Hindlimb muscle (tissue), 1 donor: ENCODE results near the gene ING1. TPM values are rescaled to one million over a fixed set of nuclear protein-coding genes. Genes with fewer than 3 reads are reported as not detected.
A peak's percentile ranks its signal among the peaks of the same experiment; 100 is the strongest.
"Not testable (repeated sequence)": the region's sequence is repeated elsewhere in the genome, so short reads cannot be mapped to it uniquely, and the experiment has no call there.

Experiments
- DNase-seq: peaks from one replicate; pipeline ENCODE4 v3.0.0-alpha.2; 2013
- polyA plus RNA-seq: library from polyadenylated mRNA; unstranded; fragments of 120-200 nt; gene quantifications from one replicate; pipeline ENCODE4 v1.2.1, GENCODE V29; 2013; ENCODE audit not compliant: insufficient read length

Gene ING1
- polyA plus RNA-seq, 1 donor: 10.1 TPM

- peak; percentile 99 for DNase-seq
Observed at GRCh38 chr13:110715395-110716246, 2.1 kb downstream of the ING1 start.

DNA sequence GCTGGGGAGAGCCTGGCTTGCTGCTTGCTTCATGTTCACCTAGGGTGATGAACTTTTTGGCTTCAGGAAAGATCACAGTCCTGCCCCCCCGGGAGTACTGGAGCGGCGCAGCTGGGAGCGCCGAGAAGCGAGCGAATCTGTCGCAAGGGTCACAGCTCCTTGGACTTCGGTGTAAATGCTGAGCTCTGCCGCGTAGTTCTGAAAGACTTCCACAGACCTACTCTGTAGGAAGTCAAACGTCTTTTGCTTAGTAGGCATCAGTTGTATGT lies 2.7 kb downstream of the ING1 start:
- DNase-seq: no peak

GRCh38 chr13:110719036-110719710 lies 5.7 kb downstream of the ING1 start:
- DNase-seq: no peak

DNA sequence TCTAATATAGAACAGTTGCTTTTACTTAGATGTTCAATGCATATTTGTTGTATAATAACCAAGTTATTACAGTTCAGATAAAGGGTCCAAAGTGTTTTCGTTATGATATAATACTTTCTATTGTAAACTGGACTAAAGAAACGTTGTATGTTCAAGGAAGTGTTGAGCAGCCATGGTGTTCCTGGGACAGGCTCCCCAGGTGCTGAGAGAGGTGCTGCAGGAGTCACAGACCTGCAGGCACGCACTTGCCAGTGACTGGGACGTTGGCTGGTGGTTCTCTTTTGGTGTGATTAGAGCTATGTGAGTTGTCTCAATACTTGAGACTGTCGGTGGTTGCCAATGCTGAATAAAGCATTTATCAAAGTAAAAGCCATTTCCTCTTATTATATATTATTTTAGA lies 9.5 kb downstream of the ING1 start:
- no peak for DNase-seq

DNA sequence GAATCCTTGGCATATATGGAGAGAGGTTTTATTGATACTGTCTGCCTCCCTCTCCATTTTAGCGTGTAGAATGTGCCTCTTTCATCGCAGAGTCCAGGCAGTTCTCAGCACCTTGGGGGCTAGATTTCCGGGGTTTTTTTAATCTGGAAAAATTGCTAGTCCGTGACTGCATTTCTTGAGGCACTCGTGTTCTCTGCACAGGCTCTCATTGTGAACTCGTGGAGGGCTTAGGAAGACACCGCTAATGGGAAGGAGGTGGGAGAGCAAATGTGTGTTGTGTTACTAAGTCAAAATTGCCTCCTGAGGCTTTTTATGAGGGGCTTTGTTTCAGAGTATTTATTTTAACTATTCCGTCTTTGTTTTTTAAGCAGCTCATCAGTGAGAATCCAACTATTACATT lies 10.1 kb downstream of the ING1 start:
- no peak for DNase-seq

GRCh38 chr13:110726153-110726552 lies 12.7 kb downstream of the ING1 start:
- not testable (repeated sequence) for DNase-seq

DNA sequence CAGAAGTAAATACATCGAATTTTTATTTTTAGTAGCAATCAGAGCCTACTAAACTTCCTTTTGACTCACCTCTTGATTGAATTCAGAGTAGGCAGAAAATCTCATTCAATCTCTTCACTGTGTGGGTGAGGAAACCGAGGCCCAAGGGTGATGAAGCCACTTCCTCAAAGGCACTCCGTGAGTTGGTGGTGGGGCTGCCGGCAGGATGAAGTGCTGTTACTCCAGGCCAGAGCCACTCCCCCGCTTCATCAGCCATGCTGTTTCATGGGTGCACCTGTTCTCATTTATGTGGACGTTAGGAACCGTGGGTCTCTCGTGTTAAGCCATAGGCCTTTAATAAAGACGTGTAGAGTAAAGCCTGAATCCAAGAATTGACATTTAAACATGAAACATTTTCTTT lies 13.2 kb downstream of the ING1 start:
- no peak for DNase-seq

DNA sequence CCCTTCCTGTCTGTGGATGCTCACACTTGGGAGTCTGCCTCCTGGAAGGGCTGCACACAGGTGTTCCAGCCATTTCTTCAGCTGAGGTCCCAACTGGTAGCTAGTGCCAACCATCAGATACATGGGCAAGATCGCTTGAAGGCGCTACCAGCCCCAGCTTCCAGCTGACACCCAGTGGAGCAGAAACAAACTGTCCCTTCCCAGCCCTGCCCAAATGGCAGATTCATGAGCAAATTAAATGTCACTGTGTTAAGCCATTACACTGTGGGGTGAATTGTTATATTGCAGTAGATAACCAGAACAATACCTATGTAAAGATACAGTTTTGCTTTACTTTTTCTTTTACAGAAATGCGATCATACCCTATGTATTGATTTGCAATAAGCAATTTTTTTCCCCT lies 17.6 kb downstream of the ING1 start:
- no peak for DNase-seq

DNA sequence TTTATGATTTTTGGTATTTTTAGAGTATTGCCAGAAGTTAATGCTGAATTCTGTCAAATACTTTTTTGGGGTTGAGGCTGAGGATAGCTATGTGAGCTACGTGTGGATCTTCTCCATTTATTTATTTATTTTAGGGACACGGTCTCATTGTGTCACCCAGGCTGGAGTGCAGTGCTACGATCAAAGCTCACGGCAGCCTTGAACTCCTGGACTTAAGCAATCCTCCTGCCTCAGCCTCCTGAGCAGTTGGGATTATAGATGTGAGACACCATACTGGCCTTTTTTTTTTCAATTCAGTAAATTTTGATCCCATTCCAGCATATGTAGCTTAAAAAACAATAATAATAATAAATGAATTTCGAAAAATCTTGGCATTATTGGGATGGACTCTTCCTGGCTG lies 21.1 kb downstream of the ING1 start:
- no peak for DNase-seq

GRCh38 chr13:110737555-110737954 lies 24.1 kb downstream of the ING1 start:
- DNase-seq: no peak

DNA sequence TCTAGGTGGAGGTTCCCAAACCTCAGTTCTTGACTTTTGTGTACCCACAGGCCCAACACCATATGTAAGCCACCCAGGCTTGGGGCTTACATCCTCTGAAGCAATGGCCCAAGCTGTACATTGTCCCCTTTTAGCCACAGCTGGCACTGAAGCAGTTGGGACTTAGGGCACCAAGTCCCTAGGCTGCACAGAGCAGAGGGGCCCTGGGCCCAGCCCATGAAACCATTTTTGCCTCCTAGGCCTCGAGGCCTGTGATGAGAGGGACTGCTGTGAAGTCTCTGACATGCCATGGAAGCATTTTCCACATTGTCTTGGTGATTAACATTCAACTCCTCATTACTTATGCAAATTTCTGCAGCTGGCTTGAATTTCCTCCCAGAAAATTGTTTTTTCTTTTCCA lies 30.2 kb downstream of the ING1 start:
- DNase-seq: no peak

- no peak for DNase-seq
Observed at GRCh38 chr13:110746438-110746837, 32.9 kb downstream of the ING1 start.

DNA sequence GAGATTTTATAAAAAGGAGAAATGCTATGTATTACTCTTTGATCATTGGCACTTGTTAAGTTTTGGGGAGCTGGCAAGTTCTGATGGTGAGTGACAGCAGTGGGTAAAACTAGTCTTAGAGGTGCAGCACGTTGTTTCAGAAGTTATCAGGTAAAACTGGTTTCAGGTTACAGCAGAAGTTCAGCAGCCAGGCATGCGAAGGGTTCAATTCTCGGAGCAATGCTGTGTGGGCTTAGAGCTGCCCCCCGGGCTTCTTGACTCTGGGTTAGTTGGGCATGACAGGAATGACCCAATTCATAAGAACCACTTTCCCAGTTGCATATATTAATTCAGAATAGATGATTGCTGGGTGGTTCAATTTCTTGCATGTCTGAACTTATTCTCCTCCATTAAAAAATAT lies 34.8 kb downstream of the ING1 start:
- no peak for DNase-seq

- no peak for DNase-seq
Observed at GRCh38 chr13:110756219-110756631, 42.7 kb downstream of the ING1 start.

- no peak for DNase-seq
Observed at GRCh38 chr13:110757296-110757695, 43.8 kb downstream of the ING1 start.

GRCh38 chr13:110758195-110758805 lies 44.8 kb downstream of the ING1 start:
- no peak for DNase-seq

- DNase-seq: no peak
Observed at GRCh38 chr13:110759710-110760109, 46.2 kb downstream of the ING1 start.

GRCh38 chr13:110760611-110761010 lies 47.1 kb downstream of the ING1 start:
- DNase-seq: no peak

- no peak for DNase-seq
Observed at GRCh38 chr13:110766671-110767430, 53.4 kb downstream of the ING1 start.

GRCh38 chr13:110767476-110767875 lies 54.0 kb downstream of the ING1 start:
- DNase-seq: no peak

GRCh38 chr13:110769097-110769496 lies 55.6 kb downstream of the ING1 start:
- no peak for DNase-seq

- DNase-seq: no peak
Observed at GRCh38 chr13:110770678-110771077, 57.2 kb downstream of the ING1 start.

GRCh38 chr13:110771194-110771593 lies 57.7 kb downstream of the ING1 start:
- no peak for DNase-seq
